ENCODE measurements around the gene CUX1. TPM values are rescaled to one million over a fixed set of nuclear protein-coding genes. Genes with fewer than 3 reads are reported as not detected.

The CUX1 gene
- total RNA-seq, 1 experiment from 2014 or later, result 53.5 TPM

GRCh38 chr7:101768280-101768679 is 49.1 kb upstream of the CUX1 start:
- Mint-ChIP-seq H3K4me3 (no peak overlapping the region), H3K27ac (no peak overlapping the region; a peak in 1 of 7 replicates), H3K36me3 (ENCODE audit: insufficient read depth in 1 of 3, low read depth in 3 of 3) (no peaks in the 10 kb centered on the region), H3K9me3 (no peaks in the 10 kb centered on the region; a peak in 2 of 5 replicates), H3K27me3 (ENCODE audit: low read depth) (peaks cover 2% of the 10 kb centered on the region), H3K4me1 (no peaks in the 10 kb centered on the region)
- no peaks in the 10 kb centered on the region for H3K27me3 ChIP-seq (ENCODE audit: insufficient read depth, low read length)
- H3K9me3 ChIP-seq (ENCODE audit: control insufficient read depth, low read depth, low read length), result no peaks in the 10 kb centered on the region
- H3K9ac ChIP-seq (ENCODE audit: extremely low read depth, insufficient read length, low read length), result no peak overlapping the region
- no peaks in the 10 kb centered on the region for H3K79me1 ChIP-seq (ENCODE audit: insufficient read depth, low read depth, low read length, poor library complexity, severe bottlenecking)
- H3K14ac ChIP-seq (ENCODE audit: insufficient read depth, low read length), result no peak overlapping the region
- H2BK5ac ChIP-seq (ENCODE audit: insufficient read length, low read length), result no peak overlapping the region
- H2BK120ac ChIP-seq (ENCODE audit: low read depth, low read length, poor library complexity, severe bottlenecking), result no peak overlapping the region
- no peak overlapping the region for H3K23ac ChIP-seq (ENCODE audit: insufficient read length, low read depth, low read length)
- H2AK5ac ChIP-seq (ENCODE audit: insufficient read length, low read length), result no peak overlapping the region
- H3K23me2 ChIP-seq (ENCODE audit: insufficient read length, low read depth, low read length, poor library complexity, severe bottlenecking), result no peaks in the 10 kb centered on the region
- no peak overlapping the region for H4K8ac ChIP-seq (replicated peaks; ENCODE audit: insufficient read length, low read depth, low read length)
- H3K56ac ChIP-seq (ENCODE audit: insufficient read length, low read depth, low read length), result no peak overlapping the region
- H2BK15ac ChIP-seq (ENCODE audit: low read depth, low read length), result no peak overlapping the region
- no peak overlapping the region for H3K4ac ChIP-seq (ENCODE audit: low read depth, low read length)
- no peak overlapping the region for H3K27ac ChIP-seq (ENCODE audit: insufficient read length, low read depth, low read length)
- no peak overlapping the region for H2AFZ ChIP-seq (ENCODE audit: low read length)
- H4K20me1 ChIP-seq (ENCODE audit: control insufficient read depth, insufficient read depth, insufficient read length), result no peaks in the 10 kb centered on the region
- H3K4me1 ChIP-seq (ENCODE audit: insufficient read depth, low read length), result no peaks in the 10 kb centered on the region
- no peak for DNase-seq
- no peak overlapping the region for H2BK20ac ChIP-seq (ENCODE audit: low read depth, low read length, poor library complexity, severe bottlenecking)
- no peak overlapping the region for H4K5ac ChIP-seq (ENCODE audit: insufficient read length, low read depth, low read length)
- no peak overlapping the region for H2BK12ac ChIP-seq (ENCODE audit: insufficient read length, low read depth, low read length)
- no peaks in the 10 kb centered on the region for H3K79me2 ChIP-seq (ENCODE audit: insufficient read depth, low read length)
- H3K18ac ChIP-seq (ENCODE audit: insufficient read length, low read depth, low read length), result no peak overlapping the region
- H3T11ph ChIP-seq (ENCODE audit: low read length), result no peak overlapping the region
- no peak overlapping the region for H4K91ac ChIP-seq (ENCODE audit: insufficient read length, low read depth, low read length)
- no CpG with 5 or more reads among the region's 7 CpGs for WGBS (ENCODE audit: extremely low coverage, insufficient read length, low lambda C conversion rate)
- no peak overlapping the region for H3K4me2 ChIP-seq (ENCODE audit: insufficient read depth, insufficient read length, low read length)
- TF ChIP-seq, protein P1, sequence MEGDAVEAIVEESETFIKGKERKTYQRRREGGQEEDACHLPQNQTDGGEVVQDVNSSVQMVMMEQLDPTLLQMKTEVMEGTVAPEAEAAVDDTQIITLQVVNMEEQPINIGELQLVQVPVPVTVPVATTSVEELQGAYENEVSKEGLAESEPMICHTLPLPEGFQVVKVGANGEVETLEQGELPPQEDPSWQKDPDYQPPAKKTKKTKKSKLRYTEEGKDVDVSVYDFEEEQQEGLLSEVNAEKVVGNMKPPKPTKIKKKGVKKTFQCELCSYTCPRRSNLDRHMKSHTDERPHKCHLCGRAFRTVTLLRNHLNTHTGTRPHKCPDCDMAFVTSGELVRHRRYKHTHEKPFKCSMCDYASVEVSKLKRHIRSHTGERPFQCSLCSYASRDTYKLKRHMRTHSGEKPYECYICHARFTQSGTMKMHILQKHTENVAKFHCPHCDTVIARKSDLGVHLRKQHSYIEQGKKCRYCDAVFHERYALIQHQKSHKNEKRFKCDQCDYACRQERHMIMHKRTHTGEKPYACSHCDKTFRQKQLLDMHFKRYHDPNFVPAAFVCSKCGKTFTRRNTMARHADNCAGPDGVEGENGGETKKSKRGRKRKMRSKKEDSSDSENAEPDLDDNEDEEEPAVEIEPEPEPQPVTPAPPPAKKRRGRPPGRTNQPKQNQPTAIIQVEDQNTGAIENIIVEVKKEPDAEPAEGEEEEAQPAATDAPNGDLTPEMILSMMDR (conservative IDR thresholded peaks at IDR 0.05), result no peak

All from H9 (cell line).